Middle frontal gyrus (tissue), 1 donor: ENCODE measurements around the gene TJP2.

Experiments
- DNase-seq: peaks from one replicate; pipeline ENCODE4 v3.0.0-alpha.2; 2015; ENCODE audit warnings: low spot score; ENCODE audit errors: extremely low spot score

The TJP2 gene

DNA sequence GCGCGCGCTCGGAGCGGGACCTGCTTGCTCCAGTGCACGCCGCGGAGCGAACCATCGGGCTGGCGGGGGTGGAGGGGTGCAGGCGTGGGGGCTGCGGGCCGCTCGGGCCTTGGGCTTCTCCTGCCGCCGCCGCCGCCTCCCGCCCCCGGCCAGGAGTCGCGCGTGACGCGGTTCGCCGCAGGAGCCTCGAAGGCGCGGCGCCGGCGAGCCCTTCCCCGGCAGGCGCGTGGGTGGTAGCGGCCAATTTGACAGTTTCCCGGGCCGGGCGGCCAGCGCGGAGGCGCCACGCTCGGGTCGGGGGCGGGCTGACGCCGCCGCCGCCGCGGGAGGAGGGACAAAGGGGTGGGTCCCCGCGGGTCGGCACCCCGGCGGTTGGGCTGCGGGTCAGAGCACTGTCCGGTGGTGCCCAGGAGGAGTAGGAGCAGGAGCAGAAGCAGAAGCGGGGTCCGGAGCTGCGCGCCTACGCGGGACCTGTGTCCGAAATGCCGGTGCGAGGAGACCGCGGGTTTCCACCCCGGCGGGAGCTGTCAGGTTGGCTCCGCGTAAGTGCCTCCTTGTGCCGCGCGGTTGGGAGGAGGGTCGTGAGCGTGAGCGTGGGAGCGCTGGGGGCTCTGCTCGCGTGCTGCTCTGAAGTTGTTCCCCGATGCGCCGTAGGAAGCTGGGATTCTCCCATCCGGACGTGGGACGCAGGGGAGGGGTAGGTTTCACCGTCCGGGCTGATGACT lies at the start of gene TJP2:
Gene TJP2 (plus strand): TSS at position 387 of the 725 bp plus-strand sequence. CDS start 96 bp downstream, at position 483.
- no peak for DNase-seq

- DNase-seq, result no peak
These were observed 43.3 kb upstream of the TJP2 start for GRCh38 chr9:69130456-69131441.

GRCh38 chr9:69131682-69132081 lies 42.4 kb upstream of the TJP2 start:
- no peak for DNase-seq

DNA sequence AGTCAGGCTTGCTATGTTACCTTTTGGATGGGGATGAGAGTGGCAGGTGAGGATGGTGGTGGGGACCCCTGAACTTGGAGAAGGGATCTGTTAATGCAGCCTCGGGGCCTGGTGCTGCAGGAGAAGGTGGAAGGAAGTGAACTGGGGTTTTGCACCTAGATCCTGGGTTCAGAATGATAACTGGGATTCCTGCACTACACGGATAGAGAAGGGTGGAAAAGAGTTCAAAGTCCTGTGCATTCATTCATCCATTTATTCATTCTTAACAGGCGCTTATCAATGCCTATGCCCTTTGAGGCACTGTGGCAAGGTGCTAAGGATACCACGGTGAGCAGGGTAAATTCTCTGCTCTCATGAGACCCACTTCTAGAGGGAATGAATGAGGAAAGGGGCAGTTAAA lies 41.7 kb upstream of the TJP2 start:
- DNase-seq, result no peak

GRCh38 chr9:69134412-69134811 lies 39.7 kb upstream of the TJP2 start:
- DNase-seq, result no peak

DNA sequence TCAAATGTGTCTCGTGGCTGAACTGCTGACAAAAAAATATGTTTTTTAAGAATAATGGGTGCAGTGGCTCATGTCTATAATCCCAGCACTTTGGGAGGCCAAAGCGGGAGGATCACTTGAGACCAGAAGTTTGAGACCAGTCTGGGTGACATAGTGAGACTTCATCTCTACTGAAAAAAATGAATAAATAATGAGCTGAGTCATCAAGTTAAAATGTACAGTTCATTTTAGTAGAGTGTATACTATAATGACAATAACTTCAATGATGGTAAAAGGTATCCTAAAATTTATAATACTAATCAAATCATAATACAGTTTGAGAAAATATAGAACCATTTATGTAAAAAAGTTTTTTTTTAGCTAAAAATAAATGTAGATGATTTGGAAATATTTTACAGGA lies 37.9 kb upstream of the TJP2 start:
- DNase-seq, result no peak

DNA sequence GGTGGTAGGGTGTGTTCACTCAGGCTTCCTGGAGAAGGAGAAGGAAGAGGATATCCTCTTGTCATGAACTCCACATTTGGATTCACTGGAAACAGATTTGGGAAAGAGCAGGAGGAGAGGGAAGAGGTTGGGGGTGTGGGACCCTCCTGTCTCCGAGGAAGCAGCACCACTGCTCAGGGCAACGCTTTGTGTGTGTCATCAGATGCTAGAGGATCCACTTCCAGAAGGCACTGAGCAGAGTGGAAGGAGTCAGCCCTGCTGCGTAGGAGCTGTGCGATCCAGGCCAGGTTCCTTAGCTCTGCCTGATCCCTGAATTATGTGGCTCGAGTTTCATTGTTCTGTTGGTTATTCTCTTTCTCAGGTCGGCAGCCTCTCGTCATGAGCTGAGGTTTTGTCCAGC lies 37.3 kb upstream of the TJP2 start:
- DNase-seq, result no peak

GRCh38 chr9:69137311-69137710 lies 36.8 kb upstream of the TJP2 start:
- DNase-seq, result no peak

DNA sequence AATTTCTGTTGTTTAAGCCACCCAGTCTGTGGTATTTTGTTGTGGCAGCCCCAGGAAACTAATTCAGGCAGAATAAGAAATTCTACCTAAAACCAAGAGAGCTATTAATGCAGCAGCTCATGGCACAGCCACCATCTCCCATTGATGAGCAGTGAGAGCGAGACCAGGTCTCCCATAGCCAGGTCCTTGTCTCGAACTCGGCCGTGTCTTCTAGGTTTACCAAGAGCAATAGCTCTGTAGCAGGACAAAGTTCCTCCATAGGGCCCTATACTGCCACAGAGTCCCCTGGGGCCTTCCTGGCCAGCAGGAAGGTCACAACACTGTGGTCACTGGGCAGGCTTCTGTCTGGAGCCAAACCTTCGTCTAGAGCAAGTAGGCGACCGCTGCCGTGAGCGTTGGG lies 34.5 kb upstream of the TJP2 start:
- no peak for DNase-seq

DNA sequence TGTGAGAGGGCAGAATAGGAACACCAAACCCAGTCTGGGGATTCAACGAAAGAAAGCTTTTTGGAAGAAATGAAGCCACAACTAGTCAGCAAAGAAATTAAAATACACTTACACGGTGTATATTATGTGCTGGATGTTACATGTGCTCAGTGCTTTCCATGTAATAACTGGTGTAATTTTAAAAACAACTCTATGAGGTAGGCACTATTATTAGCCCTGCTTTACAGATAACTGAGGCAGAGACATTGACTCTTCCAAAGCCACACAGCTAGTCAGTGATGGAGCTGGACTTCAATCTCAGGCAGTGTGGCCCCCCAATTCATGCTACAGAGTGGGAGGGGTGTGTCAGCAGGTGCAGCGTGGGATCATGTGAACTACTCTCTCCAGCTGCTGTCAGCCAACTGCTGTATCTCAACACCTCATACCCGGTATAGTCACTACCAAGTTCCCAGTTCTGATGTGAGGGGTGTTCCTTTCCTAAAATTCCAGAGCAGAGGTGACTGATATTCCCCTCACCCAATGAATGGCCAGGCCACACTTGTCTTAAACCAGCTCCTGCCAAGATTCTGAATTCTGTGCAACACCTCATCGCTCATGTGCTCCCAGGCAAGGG lies 33.8 kb upstream of the TJP2 start:
- no peak for DNase-seq

DNA sequence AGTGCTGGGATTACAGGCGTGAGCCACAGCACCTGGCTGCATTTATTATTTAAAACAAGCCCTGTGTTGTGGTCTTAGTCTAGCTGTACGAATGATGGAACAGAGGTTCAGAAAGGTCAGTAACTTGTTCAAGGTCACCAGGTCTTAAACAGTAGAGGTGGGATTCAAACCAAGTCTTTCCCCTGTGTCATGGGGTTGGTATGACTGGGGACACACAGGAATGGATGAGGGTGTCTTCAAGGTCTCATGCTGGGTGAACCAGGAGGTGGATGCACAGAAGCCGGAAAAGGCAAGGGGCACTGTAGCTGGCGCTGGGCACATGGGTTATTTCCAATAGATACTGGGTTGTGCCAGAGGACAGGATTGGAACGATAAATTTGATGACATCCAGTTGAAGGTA lies 32.2 kb upstream of the TJP2 start:
- no peak for DNase-seq

DNA sequence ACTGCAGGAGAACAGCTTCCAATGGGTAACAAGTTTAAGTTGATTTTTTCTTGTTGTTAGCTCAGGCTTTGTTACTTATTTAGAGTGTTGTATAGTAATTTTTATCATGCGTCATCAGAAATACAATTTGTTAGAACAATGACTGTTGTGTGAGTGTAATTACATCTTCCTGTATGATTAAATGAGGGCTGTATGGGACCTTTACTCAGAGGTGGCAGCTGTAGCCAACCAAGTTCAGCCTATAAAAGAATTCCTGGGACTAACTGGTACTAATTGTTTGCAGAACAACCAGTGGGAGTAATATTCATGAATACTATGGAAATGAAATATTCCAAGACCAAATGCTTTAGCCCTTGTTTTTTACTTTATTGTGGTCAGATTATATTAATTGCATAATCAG lies 30.8 kb upstream of the TJP2 start:
- no peak for DNase-seq

DNA sequence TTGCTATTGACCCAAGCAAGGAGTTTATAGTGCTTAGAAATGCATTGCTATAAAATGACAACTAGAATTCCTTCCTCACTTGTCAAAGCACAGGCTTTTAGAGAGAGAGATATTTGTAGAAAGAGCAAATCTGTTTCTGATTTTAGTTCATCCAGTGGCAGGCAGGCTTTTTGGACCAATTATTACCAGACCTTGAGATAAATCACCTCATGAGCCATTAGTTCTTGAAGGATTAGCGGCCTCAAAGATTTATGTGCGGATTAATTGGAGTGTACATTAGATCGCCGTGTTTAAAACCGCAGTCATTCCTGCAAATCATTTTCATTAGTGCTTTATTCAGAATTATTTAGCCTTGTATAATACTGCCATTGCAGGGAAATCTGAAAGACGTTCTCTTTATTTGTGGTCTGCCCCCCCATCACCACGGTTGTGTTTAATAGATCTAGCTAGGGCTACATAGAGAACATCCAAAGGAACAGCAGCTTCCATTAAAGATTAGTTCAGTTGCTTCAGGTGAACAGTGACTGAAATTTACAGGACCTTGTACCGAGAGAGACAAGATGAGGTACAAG lies 28.8 kb upstream of the TJP2 start:
- DNase-seq, result no peak

DNA sequence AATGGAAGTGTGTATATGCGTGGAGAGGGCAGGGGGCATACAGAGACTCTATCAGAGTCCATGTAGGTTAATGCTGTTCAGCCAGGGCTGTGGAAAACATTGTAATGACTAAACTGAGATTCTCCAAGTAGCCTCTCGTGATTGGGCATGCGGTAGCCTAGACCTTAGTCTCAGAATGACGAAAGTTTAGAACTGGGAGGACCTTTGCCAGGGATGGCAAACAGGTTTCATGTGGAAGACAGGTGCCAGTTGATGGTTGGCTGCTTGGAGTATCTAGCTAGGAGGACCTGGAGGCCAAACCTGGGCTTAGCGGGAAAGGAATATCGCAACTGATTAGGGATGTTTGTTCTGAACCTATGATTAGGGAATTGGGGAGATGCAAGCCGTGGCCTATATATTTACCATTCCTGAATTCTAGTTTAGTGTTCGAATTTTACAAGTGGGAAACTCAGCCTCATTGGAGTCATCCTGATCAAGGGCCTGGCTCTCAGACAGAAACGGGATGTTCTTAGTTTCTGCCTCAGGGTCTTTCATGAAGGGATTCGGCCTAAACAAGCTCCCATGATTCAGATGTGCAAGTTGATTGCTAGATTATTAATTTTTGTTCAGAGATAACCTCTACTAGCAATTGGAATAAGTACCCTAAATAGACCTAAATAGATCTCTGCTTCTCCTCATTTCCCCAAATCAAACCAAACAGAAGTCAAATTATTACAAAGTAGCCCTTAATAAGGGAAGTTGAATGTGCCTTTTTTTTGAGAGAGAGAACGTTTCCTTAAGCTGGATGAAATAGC lies 26.8 kb upstream of the TJP2 start:
- DNase-seq, result no peak

GRCh38 chr9:69149321-69149807 lies 24.7 kb upstream of the TJP2 start:
- DNase-seq, result no peak

- DNase-seq, result no peak
These were observed 22.6 kb upstream of the TJP2 start for GRCh38 chr9:69151506-69151905.

- no peak for DNase-seq
These were observed 20.2 kb upstream of the TJP2 start for GRCh38 chr9:69153707-69154521.

DNA sequence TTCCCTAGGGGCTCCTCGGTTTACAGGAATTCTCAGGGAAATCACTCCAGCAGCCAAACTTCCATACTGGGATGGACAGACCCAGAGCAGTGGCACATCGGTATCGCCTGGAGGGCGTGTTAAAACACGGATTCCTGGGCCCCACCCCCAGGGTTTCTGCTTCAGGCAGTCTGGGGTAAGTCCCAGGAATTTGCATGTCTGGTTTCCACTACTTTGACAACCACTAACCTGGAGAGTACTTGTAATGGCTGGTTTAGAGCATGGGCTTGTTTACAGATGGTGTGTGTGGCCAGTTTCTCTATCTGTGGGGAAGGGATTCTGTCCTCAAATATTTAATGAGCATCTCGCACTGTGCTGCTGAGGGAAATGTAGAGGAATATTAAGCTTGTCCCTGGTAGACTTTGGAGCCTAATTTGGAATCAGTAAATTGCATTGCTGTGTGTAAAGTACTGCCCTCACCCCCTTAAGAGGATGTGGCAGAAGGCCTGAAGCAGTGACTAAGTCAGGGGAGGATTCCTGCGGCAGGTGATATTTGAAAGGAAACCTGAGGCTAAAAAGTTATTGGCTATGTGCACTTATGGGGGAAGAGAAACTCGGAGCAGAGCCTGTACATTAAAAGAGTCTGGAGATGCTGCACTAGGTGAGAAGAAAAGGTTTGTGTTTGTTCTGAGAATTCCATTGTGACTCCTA lies 18.6 kb upstream of the TJP2 start:
- no peak for DNase-seq

DNA sequence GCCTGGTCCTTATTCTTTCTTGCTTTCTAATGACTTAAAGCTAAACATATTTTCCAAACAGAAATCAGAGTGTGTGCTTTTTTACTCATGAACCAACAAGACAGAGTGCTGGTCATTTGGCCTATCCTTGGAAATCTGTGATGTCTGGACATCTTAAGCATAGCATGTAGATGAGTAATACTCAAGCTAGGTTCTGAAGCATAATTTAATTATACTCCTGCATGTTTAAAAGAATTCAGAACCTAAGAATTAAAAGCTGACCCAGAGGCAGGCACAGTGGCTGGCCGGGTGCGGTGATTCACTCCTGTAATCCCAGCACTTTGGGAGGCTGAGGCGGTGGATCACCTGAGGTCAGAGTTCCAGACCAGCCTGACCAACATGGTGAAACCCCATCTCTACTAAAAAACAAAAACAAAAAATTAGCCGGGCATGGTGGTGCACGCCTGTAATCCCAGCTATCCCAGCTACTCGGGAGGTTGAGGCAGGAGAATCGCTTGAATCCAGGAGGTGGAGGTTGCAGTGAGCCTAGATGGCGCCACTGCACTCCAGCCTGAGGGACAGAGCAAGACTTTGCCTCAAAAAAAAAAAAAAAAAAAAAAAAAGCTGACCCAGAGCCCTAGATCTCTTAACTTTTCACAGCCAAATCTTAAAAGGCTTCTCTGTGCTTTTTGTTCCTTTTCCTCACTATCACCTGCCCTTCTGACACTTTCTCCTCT lies 16.2 kb upstream of the TJP2 start:
- DNase-seq, result no peak
